SU-DHL-6 (cell line): Measurements from ENCODE around the gene PALMD.

Source experiments
- EZH2phosphoT487 ChIP-seq: fragments of 200-600 bp; sonication (generic), shearing (Covaris generic); conservative IDR thresholded peaks from 2 replicates; pipeline ENCODE4 v1.6.1; 2018; ENCODE audit warnings: mild to moderate bottlenecking, antibody characterized with exemption, low read length, moderate library complexity, mixed read lengths
- TF ChIP-seq, protein P1 (sequence below): fragments of 200-600 bp; sonication (generic); IDR thresholded peaks from one replicate; pipeline ENCODE4 v1.5.1; 2017; ENCODE audit warnings: antibody characterized with exemption, mild to moderate bottlenecking, low read length, moderate library complexity; ENCODE audit not compliant: insufficient read depth, poor library complexity, severe bottlenecking

DNA sequence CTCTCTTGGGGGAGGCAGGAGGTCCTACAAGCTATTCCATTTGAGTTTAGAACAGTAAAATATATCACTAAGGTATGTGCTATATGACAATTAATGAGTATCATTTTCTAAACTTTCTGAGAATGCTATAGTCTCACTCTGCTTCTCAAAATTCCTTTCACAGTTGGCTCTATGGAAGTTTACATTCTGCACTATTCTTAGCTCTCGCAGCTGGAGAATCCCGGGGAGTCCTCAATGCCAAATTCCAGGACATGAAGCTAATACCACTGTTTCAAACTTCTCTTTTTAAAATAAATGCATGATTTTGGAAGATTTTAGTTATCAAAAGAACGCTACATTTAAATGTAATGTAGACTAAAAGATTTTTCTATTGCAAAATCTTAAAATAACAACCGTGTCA is 22.4 kb upstream of the PALMD start:
- TF ChIP-seq, protein P1, sequence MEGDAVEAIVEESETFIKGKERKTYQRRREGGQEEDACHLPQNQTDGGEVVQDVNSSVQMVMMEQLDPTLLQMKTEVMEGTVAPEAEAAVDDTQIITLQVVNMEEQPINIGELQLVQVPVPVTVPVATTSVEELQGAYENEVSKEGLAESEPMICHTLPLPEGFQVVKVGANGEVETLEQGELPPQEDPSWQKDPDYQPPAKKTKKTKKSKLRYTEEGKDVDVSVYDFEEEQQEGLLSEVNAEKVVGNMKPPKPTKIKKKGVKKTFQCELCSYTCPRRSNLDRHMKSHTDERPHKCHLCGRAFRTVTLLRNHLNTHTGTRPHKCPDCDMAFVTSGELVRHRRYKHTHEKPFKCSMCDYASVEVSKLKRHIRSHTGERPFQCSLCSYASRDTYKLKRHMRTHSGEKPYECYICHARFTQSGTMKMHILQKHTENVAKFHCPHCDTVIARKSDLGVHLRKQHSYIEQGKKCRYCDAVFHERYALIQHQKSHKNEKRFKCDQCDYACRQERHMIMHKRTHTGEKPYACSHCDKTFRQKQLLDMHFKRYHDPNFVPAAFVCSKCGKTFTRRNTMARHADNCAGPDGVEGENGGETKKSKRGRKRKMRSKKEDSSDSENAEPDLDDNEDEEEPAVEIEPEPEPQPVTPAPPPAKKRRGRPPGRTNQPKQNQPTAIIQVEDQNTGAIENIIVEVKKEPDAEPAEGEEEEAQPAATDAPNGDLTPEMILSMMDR = no peak
- no peak for TF ChIP-seq EZH2phosphoT487
